K562 (cell line): ENCODE measurements around the gene FAM199X. TPM values are rescaled to one million over a fixed set of nuclear protein-coding genes. Genes with fewer than 3 reads are reported as not detected.

Experiments used
- PHF8 ChIP-seq: fragments of 200-600 bp; sonication (generic); IDR thresholded peaks from 2 replicates; pipeline ENCODE4 v1.6.1; 2012; ENCODE audit warnings: mixed run types, mild to moderate bottlenecking, inconsistent platforms, low read length, moderate library complexity, borderline replicate concordance
- REST ChIP-seq, 2 experiments: fragments of 450-650 bp; formaldehyde crosslinking in 1 of 2; IDR thresholded peaks; 2 replicates each; pipeline versions ENCODE4 v1.4.0 to v1.6.1; 2014 to 2020; ENCODE audit warnings: mild to moderate bottlenecking in 2 of 2, borderline replicate concordance in 1 of 2, low read depth in 1 of 2
- polyA plus RNA-seq, 8 experiments: library from polyadenylated mRNA; depleted of rRNA in 4 of 8; stranded (reverse) in 5 of 8; unstranded in 3 of 8; fragments of >200 nt; fragmentation: Nextera tagmentation in 2 of 8; fragmentation: Illumina TruSeq in 1 of 8; extraction: Ambion mirVana in 2 of 8; extraction: Trizol in 1 of 8; gene quantifications; 2 replicates each; pipeline versions ENCODE4 v1.2.1 to v1.2.3, GENCODE V29; 2011 to 2014; ENCODE audit warnings: inconsistent platforms in 1 of 8, missing spikeins in 1 of 8
- total RNA-seq, 7 experiments: library from RNA; depleted of rRNA in 6 of 7; stranded (reverse); fragments of >200 nt in 6 of 7; fragmentation: Illumina TruSeq in 2 of 7; extraction: Trizol in 2 of 7; gene quantifications; 2 replicates each; pipeline versions ENCODE4 v1.2.1 to v1.2.3, GENCODE V29; 2011 to 2021; ENCODE audit warnings: low replicate concordance in 1 of 7

Gene FAM199X
- total and polyA plus RNA-seq, 9 of the 15 experiments (the other 6 are each of a cell fraction or from before 2014, with no cell fraction given) = 4.6 to 22.2 (median 13.7) TPM

GRCh38 chrX:104172788-104173187, 6.5 kb downstream of the FAM199X start (continued):
- TF ChIP-seq REST (IDR thresholded peaks at IDR 0.05; ENCODE audit: borderline replicate concordance) (0 out of 2 replicates have a peak, but pooled peaks have one; percentile 3), REST (CRISPR knock-in tag; IDR thresholded peaks at IDR 0.05; ENCODE audit: low read depth) (no peak), PHF8 (no peak)
- TF ChIP-seq, all 486 proteins: peak for 33
